Uterus (tissue), 2 donors: ENCODE measurements around the gene PCDH18.

Experiments
- CTCF ChIP-seq, 4 experiments: fragments of 200-600 bp in 2 of 4; fragments of 450-650 bp in 2 of 4; sonication (generic) in 2 of 4; IDR thresholded peaks; one replicate each; pipeline ENCODE4 v1.5.1; 2016 to 2019; ENCODE audit warnings: antibody characterized with exemption in 4 of 4, mild to moderate bottlenecking in 2 of 4, moderate library complexity in 1 of 4
- POLR2A ChIP-seq, 2 donors: fragments of 450-650 bp; IDR thresholded peaks; one replicate each; pipeline ENCODE4 v1.6.1; 2016; ENCODE audit warnings: antibody characterized with exemption in 2 of 2, mild to moderate bottlenecking in 1 of 2, moderate library complexity in 1 of 2

GRCh38 chr4:137533855-137534254 lies 1.6 kb upstream of the PCDH18 start:
- TF ChIP-seq POLR2A (IDR thresholded peaks at IDR 0.05): no peak
- no peak for TF ChIP-seq CTCF (IDR thresholded peaks at IDR 0.05)
